ENCODE measurements around the gene SDHAF3.

Gene SDHAF3

DNA sequence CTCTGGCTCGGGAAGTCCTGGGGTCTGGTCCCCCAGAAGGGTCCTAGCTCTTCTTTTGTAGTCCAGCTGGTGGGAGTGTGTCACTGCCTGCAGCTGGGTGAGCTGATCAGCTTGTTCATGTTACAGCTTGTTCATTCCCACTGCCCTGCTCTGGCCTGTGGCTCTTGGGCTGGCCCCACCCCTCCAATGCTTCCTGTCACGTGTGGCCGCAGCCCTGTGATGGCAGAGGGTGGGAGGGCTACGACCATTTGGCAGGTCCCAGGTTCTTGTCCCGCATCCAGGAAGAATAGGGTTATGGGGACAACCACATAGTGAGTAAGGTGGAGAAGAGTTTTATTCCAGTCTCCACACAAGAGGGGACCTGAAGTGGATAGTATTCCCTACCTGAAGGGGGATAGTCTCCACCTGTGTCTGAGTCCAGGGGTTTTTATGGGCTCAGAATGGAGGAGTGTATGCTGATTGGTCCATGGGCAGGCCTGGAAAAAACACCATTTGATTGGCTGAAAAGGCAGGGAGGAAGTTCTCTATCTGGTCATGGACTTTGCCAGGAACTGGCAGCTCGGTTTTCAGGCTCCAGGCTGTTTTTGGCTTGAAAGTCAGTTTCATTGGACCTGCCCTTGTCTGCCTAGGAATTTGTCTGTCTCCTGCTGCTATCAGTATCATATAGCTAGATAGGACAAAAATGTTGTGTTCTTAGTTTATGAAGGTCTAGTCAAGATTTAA lies 13.1 kb downstream of the SDHAF3 start:
- no peaks in the 10 kb centered on the region for H3K36me3 ChIP-seq (ENCODE audit: control insufficient read depth, insufficient read depth, low read length)
- H3K27me3 ChIP-seq (replicated peaks; ENCODE audit: control insufficient read depth, insufficient read depth, low read length): no peaks in the 10 kb centered on the region
- H3K4me3 ChIP-seq (replicated peaks; ENCODE audit: low read depth, low read length): no peak overlapping the region
- TF ChIP-seq, protein P1, sequence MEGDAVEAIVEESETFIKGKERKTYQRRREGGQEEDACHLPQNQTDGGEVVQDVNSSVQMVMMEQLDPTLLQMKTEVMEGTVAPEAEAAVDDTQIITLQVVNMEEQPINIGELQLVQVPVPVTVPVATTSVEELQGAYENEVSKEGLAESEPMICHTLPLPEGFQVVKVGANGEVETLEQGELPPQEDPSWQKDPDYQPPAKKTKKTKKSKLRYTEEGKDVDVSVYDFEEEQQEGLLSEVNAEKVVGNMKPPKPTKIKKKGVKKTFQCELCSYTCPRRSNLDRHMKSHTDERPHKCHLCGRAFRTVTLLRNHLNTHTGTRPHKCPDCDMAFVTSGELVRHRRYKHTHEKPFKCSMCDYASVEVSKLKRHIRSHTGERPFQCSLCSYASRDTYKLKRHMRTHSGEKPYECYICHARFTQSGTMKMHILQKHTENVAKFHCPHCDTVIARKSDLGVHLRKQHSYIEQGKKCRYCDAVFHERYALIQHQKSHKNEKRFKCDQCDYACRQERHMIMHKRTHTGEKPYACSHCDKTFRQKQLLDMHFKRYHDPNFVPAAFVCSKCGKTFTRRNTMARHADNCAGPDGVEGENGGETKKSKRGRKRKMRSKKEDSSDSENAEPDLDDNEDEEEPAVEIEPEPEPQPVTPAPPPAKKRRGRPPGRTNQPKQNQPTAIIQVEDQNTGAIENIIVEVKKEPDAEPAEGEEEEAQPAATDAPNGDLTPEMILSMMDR (IDR thresholded peaks at IDR 0.05; ENCODE audit: insufficient read depth, low read length, poor library complexity, severe bottlenecking): no peak
- DNase-seq (ENCODE audit: extremely low read depth, insufficient read length): no peak

DNA sequence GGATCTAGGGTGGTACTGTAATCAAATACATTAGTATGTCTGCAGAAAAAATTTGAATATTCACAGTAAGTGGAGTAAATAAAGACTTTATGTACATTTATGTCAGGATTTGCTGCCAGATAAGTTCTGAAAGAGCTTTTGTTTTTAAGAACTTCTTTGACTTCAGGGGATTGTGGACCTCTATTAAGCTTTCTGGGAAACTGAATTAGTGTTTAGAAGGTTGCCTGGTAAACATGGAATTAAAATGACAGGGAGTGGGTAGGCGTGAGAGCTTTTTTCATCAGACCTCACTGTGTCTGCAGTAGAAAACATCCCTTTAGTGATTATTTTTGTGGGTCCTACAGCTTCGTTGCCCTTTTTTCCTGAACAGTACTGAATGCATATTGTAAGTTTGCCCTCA lies 15.7 kb downstream of the SDHAF3 start:
- TF ChIP-seq, protein P1 (IDR thresholded peaks at IDR 0.05; ENCODE audit: insufficient read depth, low read length, poor library complexity, severe bottlenecking): no peak

DNA sequence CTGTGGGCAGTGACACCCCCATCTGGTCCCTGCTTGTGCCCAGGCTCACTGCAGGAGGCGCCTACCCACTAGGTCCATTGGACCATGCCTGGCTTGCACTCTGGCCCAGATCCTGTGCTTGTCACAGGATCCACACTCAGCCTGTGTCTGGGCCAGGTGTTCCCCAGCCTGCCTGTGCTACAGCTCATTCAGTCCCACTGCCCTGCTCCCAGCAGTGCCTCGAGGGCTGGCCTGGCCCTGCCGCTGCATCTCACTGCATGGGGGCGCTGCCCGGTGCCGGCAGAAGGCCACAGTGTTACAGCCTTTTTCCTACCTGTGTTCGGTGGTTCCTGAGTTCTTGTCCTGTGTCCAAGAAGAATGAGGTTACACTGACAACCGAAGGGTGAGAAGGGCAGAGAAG lies 21.3 kb downstream of the SDHAF3 start:
- TF ChIP-seq, protein P1 (IDR thresholded peaks at IDR 0.05; ENCODE audit: insufficient read depth, low read length, poor library complexity, severe bottlenecking): no peak
- no peak overlapping the region for H3K4me3 ChIP-seq (replicated peaks; ENCODE audit: low read depth, low read length)
- no peaks in the 10 kb centered on the region; the same call in 1 of the 2 replicates for H3K36me3 ChIP-seq (ENCODE audit: control insufficient read depth, insufficient read depth, low read length)
- no peak for DNase-seq (ENCODE audit: extremely low read depth, insufficient read length)
- no peaks in the 10 kb centered on the region for H3K27me3 ChIP-seq (replicated peaks; ENCODE audit: control insufficient read depth, insufficient read depth, low read length)

More for the DNA sequence above, 15.7 kb downstream of the SDHAF3 start:
- no peaks in the 10 kb centered on the region for H3K27me3 ChIP-seq (replicated peaks; ENCODE audit: control insufficient read depth, insufficient read depth, low read length)
- H3K36me3 ChIP-seq (ENCODE audit: control insufficient read depth, insufficient read depth, low read length): no peaks in the 10 kb centered on the region
- no peak overlapping the region for H3K4me3 ChIP-seq (replicated peaks; ENCODE audit: low read depth, low read length)
- DNase-seq (ENCODE audit: extremely low read depth, insufficient read length): no peak

DNA sequence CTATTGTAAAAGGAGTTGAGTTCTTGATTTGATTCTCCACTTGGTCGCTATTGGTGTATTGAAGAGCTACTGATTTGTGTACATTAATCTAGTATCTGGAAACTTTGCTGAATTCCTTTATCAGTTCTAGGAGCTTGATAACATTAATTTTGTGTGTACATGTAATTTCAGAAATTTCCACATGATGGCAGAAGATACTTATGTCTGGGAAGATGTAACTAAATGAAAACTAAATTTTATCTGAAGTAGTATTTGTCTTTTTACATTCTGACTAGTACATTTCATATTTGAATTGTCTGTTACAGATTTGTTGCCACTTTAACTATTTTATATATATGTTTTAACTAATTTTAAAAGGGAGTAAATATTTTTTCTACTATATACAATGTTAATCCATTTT lies 27.6 kb downstream of the SDHAF3 start:
- no peaks in the 10 kb centered on the region for H3K27me3 ChIP-seq (replicated peaks; ENCODE audit: control insufficient read depth, insufficient read depth, low read length)
- no peaks in the 10 kb centered on the region for H3K36me3 ChIP-seq (ENCODE audit: control insufficient read depth, insufficient read depth, low read length)
- no peak for DNase-seq (ENCODE audit: extremely low read depth, insufficient read length)
- TF ChIP-seq, protein P1 (IDR thresholded peaks at IDR 0.05; ENCODE audit: insufficient read depth, low read length, poor library complexity, severe bottlenecking): peak; percentile 34
- no peak overlapping the region for H3K4me3 ChIP-seq (replicated peaks; ENCODE audit: low read depth, low read length)

DNA sequence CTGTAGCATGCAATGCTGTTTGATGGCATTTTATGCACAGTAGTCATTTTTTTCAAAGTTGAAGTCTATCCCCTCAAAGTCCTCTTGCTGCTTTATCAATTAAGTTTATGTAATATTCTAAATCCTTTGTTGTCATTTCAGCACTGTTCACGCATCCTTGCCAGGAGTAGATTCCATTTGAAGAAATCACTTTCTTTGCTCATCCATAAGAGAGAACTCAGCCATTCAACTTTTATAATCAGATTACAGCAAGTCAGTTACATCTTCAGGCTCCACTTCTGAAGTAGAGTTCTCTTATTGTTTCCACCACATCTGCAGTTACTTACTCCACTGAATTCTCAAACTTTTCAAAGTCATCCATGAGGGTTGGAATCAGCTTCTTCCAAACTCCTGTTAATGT lies 32.3 kb downstream of the SDHAF3 start:
- TF ChIP-seq, protein P1 (IDR thresholded peaks at IDR 0.05; ENCODE audit: insufficient read depth, low read length, poor library complexity, severe bottlenecking): no peak
- Histone ChIP-seq H3K4me3 (replicated peaks; ENCODE audit: low read depth, low read length) (no peak overlapping the region), H3K36me3 (ENCODE audit: control insufficient read depth, insufficient read depth, low read length) (no peaks in the 10 kb centered on the region), H3K27me3 (replicated peaks; ENCODE audit: control insufficient read depth, insufficient read depth, low read length) (no peaks in the 10 kb centered on the region)
- no peak for DNase-seq (ENCODE audit: extremely low read depth, insufficient read length)
